OCI-LY1 (cell line): Measurements from ENCODE around the gene PIP4K2A.

Experiments
- H2AFZ ChIP-seq: fragments of 200-600 bp; sonication (generic), shearing (Covaris generic); 2 replicates; pipeline ENCODE4 v1.6.0; 2014; ENCODE audit warnings: antibody characterized with exemption, mild to moderate bottlenecking, low read length
- H3F3A ChIP-seq: fragments of 200-600 bp; sonication (generic), shearing (Covaris generic); 2 replicates; pipeline ENCODE4 v1.6.0; 2014; ENCODE audit warnings: mild to moderate bottlenecking, antibody characterized with exemption, low read length, moderate library complexity; ENCODE audit not compliant: insufficient read depth
- H3K27ac ChIP-seq: fragments of 200-600 bp; sonication (generic); 2 replicates; pipeline ENCODE4 v1.5.1; 2014; ENCODE audit warnings: low read length, mixed run types, mild to moderate bottlenecking, low read depth; ENCODE audit not compliant: poor library complexity, severe bottlenecking
- H3K27me3 ChIP-seq: fragments of 200-600 bp; sonication (generic); 2 replicates; pipeline ENCODE4 v1.6.0; 2014; ENCODE audit warnings: antibody characterized with exemption, mild to moderate bottlenecking, low read length, moderate library complexity; ENCODE audit not compliant: insufficient read depth
- H3K36me3 ChIP-seq: fragments of 200-600 bp; sonication (generic); 2 replicates; pipeline ENCODE4 v1.6.1; 2014; ENCODE audit warnings: mild to moderate bottlenecking, antibody characterized with exemption, low read length, moderate library complexity, mixed read lengths; ENCODE audit not compliant: insufficient read depth
- H3K4me1 ChIP-seq: fragments of 200-600 bp; sonication (generic); 2 replicates; pipeline ENCODE4 v1.5.1; 2014; ENCODE audit warnings: mild to moderate bottlenecking, low read length, moderate library complexity; ENCODE audit not compliant: insufficient read depth, severe bottlenecking
- H3K4me2 ChIP-seq: fragments of 200-600 bp; sonication (generic), shearing (Covaris generic); 2 replicates; pipeline ENCODE4 v1.6.1; 2014; ENCODE audit warnings: low read length
- H3K4me3 ChIP-seq: fragments of 200-600 bp; sonication (generic); 2 replicates; pipeline ENCODE4 v1.5.1; 2014; ENCODE audit warnings: low read length, low read depth, mild to moderate bottlenecking, mixed read lengths; ENCODE audit not compliant: poor library complexity, severe bottlenecking
- H3K79me2 ChIP-seq: fragments of 200-600 bp; shearing (Covaris generic); 2 replicates; pipeline ENCODE4 v1.6.1; 2016; ENCODE audit warnings: mixed run types, low read length, mixed read lengths; ENCODE audit not compliant: insufficient read depth
- H3K9ac ChIP-seq: fragments of 200-600 bp; sonication (generic), shearing (Covaris generic); 2 replicates; pipeline ENCODE4 v1.6.1; 2014; ENCODE audit warnings: mild to moderate bottlenecking, low read length, mixed read lengths
- H3K9me2 ChIP-seq: fragments of 200-600 bp; sonication (generic), shearing (Covaris generic); 2 replicates; pipeline ENCODE4 v1.6.1; 2014; ENCODE audit warnings: low read depth, mild to moderate bottlenecking, low read length, mixed read lengths
- H3K9me3 ChIP-seq: fragments of 200-600 bp; shearing (Covaris generic); 2 replicates; pipeline ENCODE4 v1.6.1; 2014; ENCODE audit warnings: low read length, mixed read lengths
- H4K20me1 ChIP-seq: fragments of 200-600 bp; sonication (generic), shearing (Covaris generic); 2 replicates; pipeline ENCODE4 v1.6.0; 2016; ENCODE audit warnings: mild to moderate bottlenecking, low read length; ENCODE audit not compliant: insufficient read depth
- CTCF ChIP-seq: fragments of 200-600 bp; sonication (generic), shearing (Covaris generic); IDR thresholded peaks from 2 replicates; pipeline ENCODE4 v1.5.1; 2017; ENCODE audit warnings: mild to moderate bottlenecking, antibody characterized with exemption, low read length, moderate library complexity, mixed read lengths
- EZH2 ChIP-seq: fragments of 200-600 bp; sonication (generic), shearing (Covaris generic); IDR thresholded peaks from 2 replicates; pipeline ENCODE4 v1.8.0; 2017; ENCODE audit warnings: borderline replicate concordance, mixed run types, mild to moderate bottlenecking, antibody characterized with exemption, low read length, moderate library complexity, mixed read lengths

PIP4K2A gene

GRCh38 chr10:22758867-22759266, 44.5 kb upstream of the PIP4K2A start:
- no peaks in the 10 kb centered on the region for H3F3A ChIP-seq
- H3K79me2 ChIP-seq = no peaks in the 10 kb centered on the region
- no peaks in the 10 kb centered on the region for H3K4me1 ChIP-seq
- no peak overlapping the region for H3K4me3 ChIP-seq
- no peak overlapping the region for H3K27ac ChIP-seq
- H4K20me1 ChIP-seq = no peaks in the 10 kb centered on the region
- no peak overlapping the region for H2AFZ ChIP-seq
- H3K27me3 ChIP-seq = no peaks in the 10 kb centered on the region
- H3K4me2 ChIP-seq = no peak overlapping the region
- H3K9me2 ChIP-seq = no peaks in the 10 kb centered on the region
- TF ChIP-seq CTCF = no peak
- no peak for TF ChIP-seq EZH2
- H3K36me3 ChIP-seq = no peaks in the 10 kb centered on the region
- H3K9me3 ChIP-seq = no peaks in the 10 kb centered on the region
- no peak overlapping the region for H3K9ac ChIP-seq

DNA sequence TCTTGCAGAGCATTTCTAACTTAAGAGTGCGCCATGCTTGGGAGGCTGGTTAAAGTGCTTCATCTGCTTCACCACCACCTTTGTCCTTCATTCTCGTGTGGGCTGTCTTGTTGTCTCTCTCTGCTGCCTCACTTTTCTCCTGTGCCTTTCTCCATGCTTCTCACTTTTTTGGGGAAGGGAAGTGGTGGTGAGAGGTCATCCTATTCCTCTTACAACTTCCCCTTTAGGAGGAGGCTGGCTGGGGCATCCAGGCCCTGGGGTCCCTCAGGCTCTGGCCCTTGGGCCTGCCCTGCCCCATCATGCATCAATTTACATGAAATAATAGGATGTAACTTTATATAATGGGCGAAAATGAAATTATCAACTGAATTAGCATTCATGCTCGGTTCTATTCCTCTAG, 39.9 kb upstream of the PIP4K2A start:
- Histone ChIP-seq H3K36me3 (no peaks in the 10 kb centered on the region), H3K27ac (no peak overlapping the region), H2AFZ (no peak overlapping the region), H3K9me3 (no peaks in the 10 kb centered on the region), H3K4me2 (no peak overlapping the region), H3K4me1 (no peaks in the 10 kb centered on the region), H3K9me2 (no peaks in the 10 kb centered on the region), H3K79me2 (no peaks in the 10 kb centered on the region), H4K20me1 (no peaks in the 10 kb centered on the region), H3K4me3 (no peak overlapping the region), H3K27me3 (no peaks in the 10 kb centered on the region), H3F3A (no peaks in the 10 kb centered on the region), H3K9ac (no peak overlapping the region)
- no peak for TF ChIP-seq EZH2
- TF ChIP-seq CTCF = no peak

GRCh38 chr10:22753786-22754185, 39.4 kb upstream of the PIP4K2A start:
- Histone ChIP-seq H3K4me2 (no peak overlapping the region), H2AFZ (no peak overlapping the region), H3K79me2 (no peaks in the 10 kb centered on the region), H3K9me3 (no peaks in the 10 kb centered on the region), H3K4me1 (no peaks in the 10 kb centered on the region), H3K27me3 (no peaks in the 10 kb centered on the region), H3K36me3 (no peaks in the 10 kb centered on the region), H4K20me1 (no peaks in the 10 kb centered on the region), H3K4me3 (no peak overlapping the region), H3F3A (no peaks in the 10 kb centered on the region), H3K27ac (no peak overlapping the region), H3K9ac (no peak overlapping the region), H3K9me2 (no peaks in the 10 kb centered on the region)
- no peak for TF ChIP-seq EZH2
- no peak for TF ChIP-seq CTCF
